Erythroblast (primary cell): Measurements from ENCODE around the gene HSD11B1.

Experiments used
- GATA1 ChIP-seq: IDR thresholded peaks from 2 replicates; pipeline ENCODE4 v1.6.1; 2011; ENCODE audit warnings: low read depth, mild to moderate bottlenecking, control low read depth, low read length, moderate library complexity
- POLR2A ChIP-seq: IDR thresholded peaks from 2 replicates; pipeline ENCODE4 v1.6.1; 2011; ENCODE audit warnings: mild to moderate bottlenecking, low read length

- TF ChIP-seq POLR2A (no peak), GATA1 (no peak)
Measured at GRCh38 chr1:209767096-209767495, 62.5 kb downstream of the HSD11B1 start.
